ENCODE results near the gene RPRD2.

The RPRD2 gene

GRCh38 chr1:150409504-150410362 is 45.8 kb downstream of the RPRD2 start:
- TF ChIP-seq CTCF (IDR thresholded peaks at IDR 0.05; ENCODE audit: extremely low read depth, missing control alignments) = no peak
- DNase-seq (ENCODE audit: low spot score) = no peak

GRCh38 chr1:150410582-150411101 is 46.7 kb downstream of the RPRD2 start:
- no peak for TF ChIP-seq CTCF (IDR thresholded peaks at IDR 0.05; ENCODE audit: extremely low read depth, missing control alignments)
- no peak for DNase-seq (ENCODE audit: low spot score)

GRCh38 chr1:150414592-150414991 is 50.6 kb downstream of the RPRD2 start:
- DNase-seq (ENCODE audit: low spot score) = no peak
- TF ChIP-seq CTCF (IDR thresholded peaks at IDR 0.05; ENCODE audit: extremely low read depth, missing control alignments) = no peak

- no peak for TF ChIP-seq CTCF (IDR thresholded peaks at IDR 0.05; ENCODE audit: extremely low read depth, missing control alignments)
- DNase-seq (ENCODE audit: low spot score) = no peak
Measured at GRCh38 chr1:150415800-150416199, 51.9 kb downstream of the RPRD2 start.

GRCh38 chr1:150420560-150421265 is 56.8 kb downstream of the RPRD2 start:
- no peak for DNase-seq (ENCODE audit: low spot score)
- TF ChIP-seq CTCF (IDR thresholded peaks at IDR 0.05; ENCODE audit: extremely low read depth, missing control alignments) = no peak

GRCh38 chr1:150422541-150422940 is 58.6 kb downstream of the RPRD2 start:
- no peak for DNase-seq (ENCODE audit: low spot score)
- TF ChIP-seq CTCF (IDR thresholded peaks at IDR 0.05; ENCODE audit: extremely low read depth, missing control alignments) = no peak

- peak; percentile 26 for DNase-seq (ENCODE audit: low spot score)
- TF ChIP-seq CTCF (IDR thresholded peaks at IDR 0.05; ENCODE audit: extremely low read depth, missing control alignments) = peak; percentile 11
Measured at GRCh38 chr1:150429805-150430204, 65.9 kb downstream of the RPRD2 start.
